Neural cell (in vitro differentiated cells): ENCODE results near the gene LRIG1.

Experiments used
- EP300 ChIP-seq: fragments of 450-650 bp; conservative IDR thresholded peaks from 2 replicates; pipeline ENCODE4 v1.6.1; 2014; ENCODE audit warnings: antibody characterized with exemption, mild to moderate bottlenecking, moderate library complexity; ENCODE audit not compliant: poor library complexity, severe bottlenecking
- EZH2 ChIP-seq: fragments of 200-600, 300-800 bp; shearing (Covaris generic), sonication (generic); IDR thresholded peaks from 2 replicates; pipeline ENCODE4 v1.6.1; 2014; ENCODE audit warnings: antibody characterized with exemption, low read length, borderline replicate concordance, mild to moderate bottlenecking; ENCODE audit not compliant: insufficient read depth, poor library complexity, severe bottlenecking
- POLR2AphosphoS5 ChIP-seq: IDR thresholded peaks from 2 replicates; pipeline ENCODE4 v1.6.1; 2012
- RAD21 ChIP-seq: fragments of 450-650 bp; conservative IDR thresholded peaks from 2 replicates; pipeline ENCODE4 v1.6.1; 2014; ENCODE audit warnings: antibody characterized with exemption, mild to moderate bottlenecking, moderate library complexity
- SMC3 ChIP-seq: fragments of 450-650 bp; conservative IDR thresholded peaks from 2 replicates; pipeline ENCODE4 v1.6.1; 2014; ENCODE audit warnings: antibody characterized with exemption, mild to moderate bottlenecking, moderate library complexity; ENCODE audit not compliant: poor library complexity
- TAF1 ChIP-seq: IDR thresholded peaks from 2 replicates; pipeline ENCODE4 v1.6.1; 2012; ENCODE audit warnings: low read depth
- TF ChIP-seq, protein P1 (sequence below): fragments of 450-650 bp; IDR thresholded peaks from 2 replicates; pipeline ENCODE4 v1.5.1; 2014; ENCODE audit warnings: antibody characterized with exemption, mild to moderate bottlenecking, moderate library complexity; ENCODE audit not compliant: poor library complexity, severe bottlenecking

DNA sequence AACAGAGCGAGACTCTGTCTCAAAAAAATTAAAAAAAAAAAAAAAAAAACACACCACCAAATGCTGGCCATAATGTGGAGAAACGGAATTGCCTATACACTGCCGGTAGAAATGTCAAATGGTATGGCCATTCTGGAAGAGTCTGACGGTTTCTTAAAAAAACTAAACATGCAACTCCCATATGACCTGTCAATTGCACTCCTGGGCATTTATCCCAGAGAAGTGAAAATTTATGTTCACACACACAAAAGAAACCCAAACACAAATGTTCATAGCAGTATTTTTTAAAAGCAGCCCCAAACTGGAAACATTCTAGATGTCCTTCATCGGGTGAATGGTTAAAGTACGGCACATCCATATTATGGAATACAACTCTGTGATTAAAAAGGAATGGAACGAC lies 66.1 kb downstream of the LRIG1 start:
- no peak for TF ChIP-seq EZH2
- TF ChIP-seq, protein P1, sequence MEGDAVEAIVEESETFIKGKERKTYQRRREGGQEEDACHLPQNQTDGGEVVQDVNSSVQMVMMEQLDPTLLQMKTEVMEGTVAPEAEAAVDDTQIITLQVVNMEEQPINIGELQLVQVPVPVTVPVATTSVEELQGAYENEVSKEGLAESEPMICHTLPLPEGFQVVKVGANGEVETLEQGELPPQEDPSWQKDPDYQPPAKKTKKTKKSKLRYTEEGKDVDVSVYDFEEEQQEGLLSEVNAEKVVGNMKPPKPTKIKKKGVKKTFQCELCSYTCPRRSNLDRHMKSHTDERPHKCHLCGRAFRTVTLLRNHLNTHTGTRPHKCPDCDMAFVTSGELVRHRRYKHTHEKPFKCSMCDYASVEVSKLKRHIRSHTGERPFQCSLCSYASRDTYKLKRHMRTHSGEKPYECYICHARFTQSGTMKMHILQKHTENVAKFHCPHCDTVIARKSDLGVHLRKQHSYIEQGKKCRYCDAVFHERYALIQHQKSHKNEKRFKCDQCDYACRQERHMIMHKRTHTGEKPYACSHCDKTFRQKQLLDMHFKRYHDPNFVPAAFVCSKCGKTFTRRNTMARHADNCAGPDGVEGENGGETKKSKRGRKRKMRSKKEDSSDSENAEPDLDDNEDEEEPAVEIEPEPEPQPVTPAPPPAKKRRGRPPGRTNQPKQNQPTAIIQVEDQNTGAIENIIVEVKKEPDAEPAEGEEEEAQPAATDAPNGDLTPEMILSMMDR: no peak
- no peak for TF ChIP-seq POLR2AphosphoS5
- TF ChIP-seq TAF1: no peak
- no peak for TF ChIP-seq SMC3
- no peak for TF ChIP-seq RAD21
- no peak for TF ChIP-seq EP300
